ENCODE measurements around the gene RPN2.

Gene RPN2

DNA sequence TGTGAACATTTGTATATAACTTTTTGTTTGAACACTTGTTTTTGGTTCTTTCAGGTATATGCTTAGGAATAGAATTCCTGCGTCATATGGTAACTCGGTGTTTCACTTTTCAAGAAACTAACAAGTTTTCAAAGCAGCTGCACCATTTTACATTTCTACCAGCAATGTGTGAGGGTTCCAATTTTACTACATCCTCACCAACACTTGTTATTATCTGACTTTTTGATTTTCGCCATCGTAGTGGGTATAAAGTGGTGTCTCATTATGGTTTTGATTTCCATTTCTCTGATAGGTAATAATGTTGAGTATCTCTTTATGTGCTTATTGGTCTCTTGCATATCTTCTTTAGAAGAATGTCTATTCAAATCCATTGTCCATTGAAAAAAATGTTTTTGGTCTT is 39.8 kb downstream of the RPN2 start:
- DNase-seq (ENCODE audit: low read depth) = no peak

DNA sequence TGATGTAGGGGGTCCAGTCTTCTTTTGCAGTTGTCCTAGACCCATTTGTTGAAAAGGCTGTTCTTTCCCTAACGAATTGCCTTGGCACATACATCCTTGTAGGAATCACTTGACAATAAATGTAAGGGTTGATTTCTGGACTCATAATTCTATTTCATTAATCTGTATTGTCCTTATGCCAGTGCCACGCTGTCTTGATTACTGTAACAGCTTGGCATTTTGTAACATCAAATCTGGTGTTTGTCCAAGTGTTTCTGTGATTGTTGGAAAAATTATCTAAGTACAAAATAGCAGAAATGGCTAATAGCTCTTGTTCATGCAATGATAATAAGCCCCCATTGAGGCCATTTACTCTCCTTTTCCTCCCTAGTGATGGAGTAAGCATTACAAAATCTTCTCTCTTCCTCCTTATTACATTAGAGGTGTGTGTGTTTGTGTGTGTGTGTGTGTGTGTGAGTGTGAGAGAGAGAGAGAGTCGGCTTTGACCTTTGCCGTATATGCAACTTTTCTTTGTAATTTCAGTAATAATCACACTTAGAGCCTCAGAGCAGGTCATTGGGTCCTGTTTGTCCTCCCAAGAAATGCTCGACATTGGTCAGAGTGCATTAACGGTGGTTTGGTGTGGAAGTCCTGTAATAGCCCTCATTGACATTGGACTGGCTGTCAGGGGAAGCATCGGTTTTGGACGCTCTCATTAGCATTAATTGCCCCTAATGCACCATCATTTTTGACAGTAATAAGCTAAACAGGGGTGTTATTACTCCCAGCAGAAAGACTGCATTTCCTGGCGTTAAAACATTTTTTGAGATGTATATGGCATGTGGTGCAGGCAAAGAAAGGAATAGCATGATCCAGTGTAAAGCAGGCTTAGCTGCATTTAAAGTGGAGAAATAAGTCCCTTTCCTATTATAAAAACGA is 40.9 kb downstream of the RPN2 start:
- no peak for DNase-seq (ENCODE audit: low read depth)

GRCh38 chr20:37220731-37221130 is 41.6 kb downstream of the RPN2 start:
- no peak for DNase-seq (ENCODE audit: low read depth)

- DNase-seq (ENCODE audit: low read depth) = no peak
Measured at GRCh38 chr20:37222086-37222485, 43.0 kb downstream of the RPN2 start.

DNA sequence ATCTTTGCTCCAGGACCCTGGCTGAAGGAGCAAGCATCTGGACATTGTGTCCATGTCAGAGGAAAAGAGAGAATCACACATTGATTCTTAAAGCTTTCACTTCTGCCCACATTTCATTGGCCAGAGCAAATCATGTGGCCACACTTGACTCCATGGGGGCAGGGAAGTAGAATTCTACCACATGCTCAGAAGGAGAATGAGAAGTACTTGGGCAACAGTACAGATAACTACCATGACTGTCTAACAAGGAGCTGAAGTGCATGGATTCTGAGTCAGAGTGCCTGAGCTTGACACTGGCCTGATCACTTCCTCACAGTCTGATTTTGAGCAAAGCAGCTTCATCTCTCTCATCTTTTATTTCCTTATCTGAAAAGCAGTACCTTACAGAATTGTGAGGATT is 43.9 kb downstream of the RPN2 start:
- DNase-seq (ENCODE audit: low read depth) = no peak

DNA sequence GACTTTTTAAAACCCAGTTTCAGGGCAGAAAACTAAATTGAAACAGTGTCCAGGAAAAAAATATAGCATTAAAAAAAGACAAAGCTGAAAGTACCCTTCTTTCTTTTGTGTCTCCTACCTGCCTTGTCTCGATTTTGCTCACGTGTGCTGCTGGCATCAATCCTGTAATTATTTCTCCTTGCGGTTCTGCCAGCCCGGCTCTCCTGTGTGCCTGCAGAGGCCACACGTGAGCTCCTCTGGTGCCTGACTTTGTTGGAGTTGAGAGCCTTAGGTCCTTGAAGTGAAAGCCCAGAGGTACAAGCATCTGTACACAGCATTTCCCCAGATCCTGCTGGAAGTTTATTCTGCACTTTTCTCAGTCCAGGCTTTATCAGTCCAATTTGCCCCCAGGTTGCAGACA is 46.0 kb downstream of the RPN2 start:
- DNase-seq (ENCODE audit: low read depth) = no peak

GRCh38 chr20:37226889-37227288 is 47.8 kb downstream of the RPN2 start:
- DNase-seq (ENCODE audit: low read depth) = no peak

DNA sequence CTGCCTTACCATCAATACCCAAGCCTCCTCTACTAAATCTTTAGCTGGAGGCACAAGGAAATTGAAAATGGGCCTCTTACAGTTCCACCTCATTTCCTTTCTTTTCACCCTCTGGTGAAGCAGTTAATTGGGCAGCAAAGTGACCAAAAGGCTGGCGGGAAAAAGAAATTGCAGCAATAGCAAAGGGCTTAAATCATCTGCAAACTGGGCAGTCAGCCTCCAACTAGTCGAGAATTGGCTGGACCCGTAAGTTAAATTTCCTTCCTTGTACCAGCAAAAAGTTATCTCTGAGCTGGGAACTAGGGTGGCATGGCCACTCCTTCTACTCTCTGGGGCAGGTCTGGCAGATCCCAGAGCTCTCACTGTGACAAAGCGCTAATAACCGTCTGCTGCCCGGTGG is 49.0 kb downstream of the RPN2 start:
- DNase-seq (ENCODE audit: low read depth) = no peak

GRCh38 chr20:37228656-37229055 is 49.5 kb downstream of the RPN2 start:
- DNase-seq (ENCODE audit: low read depth) = no peak

GRCh38 chr20:37229357-37229756 is 50.2 kb downstream of the RPN2 start:
- no peak for DNase-seq (ENCODE audit: low read depth)

DNA sequence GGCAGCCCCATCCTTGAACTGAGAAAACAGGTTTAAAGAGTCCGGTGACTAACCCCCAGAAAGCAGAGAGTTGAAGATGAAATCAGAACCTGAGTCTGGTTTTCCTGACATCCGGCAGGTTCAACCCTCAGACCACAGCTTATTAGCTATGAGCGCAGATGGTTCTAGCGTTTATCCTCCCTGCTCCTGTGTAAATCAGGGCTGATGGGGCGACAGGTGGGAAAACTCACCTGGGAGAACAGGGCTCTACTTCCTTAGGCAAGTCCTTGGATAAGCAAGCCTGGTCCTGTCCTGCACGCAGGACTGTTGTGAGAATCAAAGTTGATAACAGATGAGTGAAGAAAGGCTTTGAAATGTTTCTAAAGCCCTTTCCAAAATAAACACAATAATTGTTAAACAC is 51.1 kb downstream of the RPN2 start:
- DNase-seq (ENCODE audit: low read depth) = no peak

DNA sequence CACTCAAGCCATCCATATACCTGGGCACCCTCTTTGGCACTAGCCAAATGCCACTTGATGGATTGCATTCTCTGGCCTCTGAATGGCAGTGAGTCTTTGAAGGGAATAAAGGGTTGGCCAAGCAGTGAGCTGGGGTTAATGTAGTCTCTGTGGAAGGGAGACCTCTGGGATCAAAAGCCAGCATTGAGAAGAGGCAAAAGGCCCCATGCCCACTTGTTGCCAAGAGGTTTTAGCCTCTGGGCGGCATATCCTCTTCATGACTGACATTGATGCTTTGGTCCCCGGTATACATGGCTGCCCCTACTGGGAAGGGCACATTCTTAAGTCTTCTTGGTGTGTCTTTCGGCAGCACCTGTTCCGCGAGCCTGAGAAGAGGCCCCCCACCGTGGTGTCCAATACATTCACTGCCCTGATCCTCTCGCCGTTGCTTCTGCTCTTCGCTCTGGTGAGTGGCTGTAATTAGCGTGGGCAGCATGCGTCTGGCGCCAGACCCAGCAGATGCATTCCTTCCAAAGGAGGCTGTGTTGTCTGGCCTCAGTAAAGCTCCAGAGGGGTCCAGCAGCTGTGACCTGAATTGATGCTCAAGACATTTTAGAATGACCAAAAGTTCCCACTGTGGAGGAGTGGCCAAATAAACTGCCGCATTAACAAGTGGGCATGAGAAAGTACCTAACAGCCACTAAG is 53.0 kb downstream of the RPN2 start:
- no peak for DNase-seq (ENCODE audit: low read depth)

DNA sequence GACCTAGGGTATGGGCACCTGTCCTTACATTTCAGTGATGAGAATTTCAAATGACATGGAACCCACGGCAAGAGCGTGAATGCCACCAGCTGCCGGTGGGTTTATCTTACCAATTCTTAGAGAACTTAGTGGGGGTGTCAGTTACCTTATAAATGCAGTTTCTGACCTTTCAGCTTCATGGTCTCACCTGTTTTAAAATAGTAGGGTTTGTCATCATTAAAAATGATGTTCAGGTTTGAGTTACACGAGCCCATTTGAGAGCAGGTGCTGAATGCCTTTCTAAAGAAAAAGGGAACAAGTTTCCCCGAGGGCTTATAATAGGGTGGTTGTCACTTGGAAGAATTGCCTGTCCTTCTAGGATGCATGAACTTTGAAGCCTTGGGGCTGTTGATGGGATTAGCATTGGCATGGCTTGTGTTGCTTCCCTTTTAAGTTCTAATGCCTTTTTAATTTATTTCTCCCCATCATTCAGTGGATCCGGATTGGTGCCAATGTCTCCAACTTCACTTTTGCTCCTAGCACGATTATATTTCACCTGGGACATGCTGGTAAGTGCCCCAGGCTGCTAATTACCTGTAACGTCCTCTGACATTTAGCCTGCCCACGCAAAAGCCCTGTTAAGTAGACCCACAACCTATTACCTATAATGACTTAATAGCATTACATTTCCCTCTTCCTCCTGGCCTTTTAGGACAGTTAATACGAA is 54.6 kb downstream of the RPN2 start:
- no peak for DNase-seq (ENCODE audit: low read depth)

DNA sequence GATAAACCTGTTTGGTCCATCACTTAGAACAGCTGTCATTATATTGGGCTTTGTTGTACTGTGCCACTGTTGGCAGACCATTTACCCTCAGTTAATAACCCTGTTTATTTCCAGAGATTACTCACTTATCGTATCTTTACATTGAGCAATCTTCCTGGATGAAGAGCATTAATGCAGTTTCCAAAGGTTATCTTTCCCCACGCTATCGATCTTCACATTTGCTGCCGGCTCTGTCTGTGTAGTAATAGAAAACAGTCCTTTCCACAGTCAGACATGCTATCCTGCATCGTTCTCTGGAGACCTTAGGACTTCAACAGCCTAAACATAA is 55.1 kb downstream of the RPN2 start:
- no peak for DNase-seq (ENCODE audit: low read depth)

- DNase-seq (ENCODE audit: low read depth) = no peak
Measured at GRCh38 chr20:37235065-37235464, 55.9 kb downstream of the RPN2 start.

DNA sequence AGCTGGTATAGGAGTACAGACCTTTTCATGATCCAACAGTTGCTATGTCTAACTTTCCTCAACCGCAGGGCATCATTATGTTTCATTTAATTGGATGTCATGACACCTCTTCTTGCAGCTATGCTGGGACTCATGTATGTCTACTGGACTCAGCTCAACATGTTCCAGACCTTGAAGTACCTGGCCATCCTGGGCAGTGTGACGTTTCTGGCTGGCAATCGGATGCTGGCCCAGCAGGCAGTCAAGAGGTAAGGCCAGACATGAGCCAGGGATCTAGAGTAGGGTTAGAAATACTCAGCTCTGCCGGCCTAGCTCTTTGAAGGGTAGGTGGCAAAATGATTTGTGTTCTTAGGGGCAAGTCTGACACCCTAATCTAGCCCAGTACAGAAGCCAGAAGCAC is 57.3 kb downstream of the RPN2 start:
- no peak for DNase-seq (ENCODE audit: low read depth)

DNA sequence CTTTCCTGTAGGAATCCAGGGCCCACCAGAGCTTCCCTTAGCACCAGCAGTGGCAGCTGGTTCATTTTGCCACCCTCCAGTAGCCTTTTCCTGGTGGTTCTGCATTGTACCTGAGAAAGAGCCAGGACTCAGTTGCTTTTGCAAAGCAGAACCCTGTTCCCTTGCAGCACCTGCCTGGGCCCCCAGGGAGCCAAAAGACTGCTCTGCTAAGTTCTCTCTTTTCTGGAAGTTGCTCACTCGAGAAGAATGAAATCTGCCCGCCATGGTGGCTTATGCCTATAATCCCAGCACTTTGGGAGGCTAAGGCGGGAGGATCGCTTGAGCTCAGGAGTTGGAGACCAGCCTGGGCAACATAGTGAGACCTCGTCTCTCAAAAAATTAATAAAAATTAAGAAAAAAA is 58.5 kb downstream of the RPN2 start:
- no peak for DNase-seq (ENCODE audit: low read depth)

DNA sequence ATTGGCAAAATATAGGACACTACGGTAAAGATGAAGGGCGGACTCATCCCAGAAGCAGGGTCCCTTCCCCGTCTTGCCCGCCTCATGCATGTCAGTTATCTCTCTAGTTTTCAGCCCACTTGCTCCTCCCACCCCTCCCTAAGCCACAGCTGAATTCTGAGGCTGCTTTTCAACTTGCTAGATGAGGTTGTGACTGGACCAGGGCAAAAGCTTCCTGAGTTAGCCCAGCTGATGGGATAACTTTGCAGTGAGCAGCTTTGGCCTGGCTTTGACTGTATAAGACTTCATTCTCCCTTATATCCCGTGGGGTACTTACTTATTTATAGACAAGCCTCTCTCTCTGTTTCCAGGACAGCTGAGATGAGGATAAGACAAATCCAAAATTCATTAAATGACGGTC is 59.3 kb downstream of the RPN2 start:
- DNase-seq (ENCODE audit: low read depth) = no peak

GRCh38 chr20:37238935-37239451 is 59.9 kb downstream of the RPN2 start:
- DNase-seq (ENCODE audit: low read depth) = no peak

DNA sequence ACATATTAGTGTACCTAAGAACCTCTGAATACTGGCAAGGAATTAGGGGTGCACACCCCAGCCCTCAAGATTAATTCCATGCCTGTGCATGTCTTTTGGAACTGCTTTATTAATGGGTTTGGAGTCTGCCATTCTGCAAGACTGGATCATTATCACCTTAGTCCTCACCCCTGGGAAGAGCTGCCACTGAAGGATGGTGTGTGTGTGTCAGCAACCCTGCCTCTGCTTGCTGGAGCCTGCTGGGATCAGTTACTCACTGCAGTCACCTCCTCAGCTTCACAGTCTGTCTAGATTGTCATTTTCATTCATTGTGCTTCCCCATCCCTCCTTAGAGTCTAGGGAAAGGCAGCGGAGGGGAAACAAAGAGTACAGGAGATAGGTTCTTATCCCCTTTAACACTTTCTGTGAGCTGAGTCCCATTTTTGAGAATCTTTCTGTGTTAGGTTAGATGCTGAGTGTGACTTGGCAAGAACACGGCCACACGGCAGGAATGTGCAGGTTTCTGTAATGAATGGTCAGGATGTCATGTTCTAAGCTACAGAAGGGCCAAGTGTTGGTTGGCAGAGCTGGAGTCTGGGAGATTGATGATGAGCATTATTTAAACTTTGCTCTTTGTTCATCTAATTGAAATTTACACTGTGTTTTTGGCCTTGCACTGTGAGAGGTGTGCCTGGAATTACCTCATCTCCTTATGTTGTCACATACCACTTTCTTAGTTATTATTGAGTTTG is 61.4 kb downstream of the RPN2 start:
- no peak for DNase-seq (ENCODE audit: low read depth)

DNA sequence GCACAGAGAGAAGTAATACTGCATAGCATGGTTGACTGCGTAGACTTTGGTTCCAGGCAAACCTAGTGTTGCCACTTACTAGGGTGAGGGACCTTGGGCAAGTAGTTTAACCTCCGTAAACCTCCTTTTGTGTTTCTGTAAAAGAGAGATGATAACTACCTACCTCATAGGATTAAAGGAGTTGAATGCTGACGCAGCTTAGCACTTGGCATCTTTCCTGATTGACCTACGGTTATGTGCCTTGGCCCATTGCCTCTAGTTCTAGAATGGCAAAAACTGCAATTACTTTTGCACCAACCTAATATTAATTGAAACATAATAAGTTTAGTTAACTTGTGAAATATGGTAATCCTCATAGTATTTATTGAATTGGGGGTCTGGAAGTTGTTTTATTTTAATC is 63.4 kb downstream of the RPN2 start:
- no peak for DNase-seq (ENCODE audit: low read depth)

Data from stimulated activated CD8-positive, alpha-beta memory T cell treated with anti-CD3 and anti-CD28 coated beads, Interleukin-4, amount 100 ng/mL, for 24 hours (primary cell).